Coronary artery (tissue), 2 donors: ENCODE measurements around the gene POLR3E.

ENCODE experiments used
- DNase-seq: peaks from one replicate; pipeline ENCODE4 v3.0.0-alpha.2; 2017; ENCODE audit warnings: low spot score
- H3K27ac ChIP-seq, 2 donors: fragments of 200-600 bp; sonication (generic); one replicate each; pipeline ENCODE4 v1.5.1; 2016 to 2019
- H3K4me3 ChIP-seq: fragments of 200-600 bp; sonication (generic); 2 replicates; pipeline ENCODE4 v1.5.1; 2016; ENCODE audit warnings: mild to moderate bottlenecking, moderate library complexity
- CTCF ChIP-seq: fragments of 200-600 bp; sonication (generic); IDR thresholded peaks from one replicate; pipeline ENCODE4 v1.5.1; 2019; ENCODE audit warnings: antibody characterized with exemption

The POLR3E gene

GRCh38 chr16:22297114-22297870 lies at the start of gene POLR3E:
Gene POLR3E, plus strand, starts transcription at chr16:22297409. Its CDS starts 5,560 bp downstream, at chr16:22302969.
- peak within 1 kb of the TSS; percentile 87 to 97 for H3K27ac ChIP-seq
- peak within 1 kb of the TSS; percentile 82 for H3K4me3 ChIP-seq
- peak; percentile 79 for TF ChIP-seq CTCF
- DNase-seq = peak; percentile 99

GRCh38 chr16:22250522-22250921 lies 46.7 kb upstream of the POLR3E start:
- DNase-seq = no peak
- no peak for TF ChIP-seq CTCF
- Histone ChIP-seq H3K27ac (no peak overlapping the region), H3K4me3 (no peak overlapping the region)

GRCh38 chr16:22252317-22252716 lies 44.9 kb upstream of the POLR3E start:
- Histone ChIP-seq H3K4me3 (no peak overlapping the region), H3K27ac (no peak overlapping the region)
- no peak for DNase-seq
- TF ChIP-seq CTCF = no peak

GRCh38 chr16:22253272-22253671 lies 43.9 kb upstream of the POLR3E start:
- TF ChIP-seq CTCF = no peak
- no peak for DNase-seq
- Histone ChIP-seq H3K27ac (no peak overlapping the region), H3K4me3 (no peak overlapping the region)

- no peak overlapping the region for H3K27ac ChIP-seq
- DNase-seq = no peak
- no peak overlapping the region for H3K4me3 ChIP-seq
- TF ChIP-seq CTCF = no peak
These were observed 41.9 kb upstream of the POLR3E start for GRCh38 chr16:22255335-22255734.

- TF ChIP-seq CTCF = no peak
- Histone ChIP-seq H3K4me3 (no peak overlapping the region), H3K27ac (no peak overlapping the region)
- no peak for DNase-seq
These were observed 39.8 kb upstream of the POLR3E start for GRCh38 chr16:22257440-22257839.

- no peak for TF ChIP-seq CTCF
- DNase-seq = no peak
- Histone ChIP-seq H3K27ac (no peak overlapping the region), H3K4me3 (no peak overlapping the region)
These were observed 36.7 kb upstream of the POLR3E start for GRCh38 chr16:22260490-22260889.
